ENCODE results near the gene ZNF398.

GRCh38 chr7:149216402-149216801 is 69.1 kb downstream of the ZNF398 start:
- TF ChIP-seq POLR2A (IDR thresholded peaks at IDR 0.05), result no peak
- TF ChIP-seq, protein P1, sequence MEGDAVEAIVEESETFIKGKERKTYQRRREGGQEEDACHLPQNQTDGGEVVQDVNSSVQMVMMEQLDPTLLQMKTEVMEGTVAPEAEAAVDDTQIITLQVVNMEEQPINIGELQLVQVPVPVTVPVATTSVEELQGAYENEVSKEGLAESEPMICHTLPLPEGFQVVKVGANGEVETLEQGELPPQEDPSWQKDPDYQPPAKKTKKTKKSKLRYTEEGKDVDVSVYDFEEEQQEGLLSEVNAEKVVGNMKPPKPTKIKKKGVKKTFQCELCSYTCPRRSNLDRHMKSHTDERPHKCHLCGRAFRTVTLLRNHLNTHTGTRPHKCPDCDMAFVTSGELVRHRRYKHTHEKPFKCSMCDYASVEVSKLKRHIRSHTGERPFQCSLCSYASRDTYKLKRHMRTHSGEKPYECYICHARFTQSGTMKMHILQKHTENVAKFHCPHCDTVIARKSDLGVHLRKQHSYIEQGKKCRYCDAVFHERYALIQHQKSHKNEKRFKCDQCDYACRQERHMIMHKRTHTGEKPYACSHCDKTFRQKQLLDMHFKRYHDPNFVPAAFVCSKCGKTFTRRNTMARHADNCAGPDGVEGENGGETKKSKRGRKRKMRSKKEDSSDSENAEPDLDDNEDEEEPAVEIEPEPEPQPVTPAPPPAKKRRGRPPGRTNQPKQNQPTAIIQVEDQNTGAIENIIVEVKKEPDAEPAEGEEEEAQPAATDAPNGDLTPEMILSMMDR (IDR thresholded peaks at IDR 0.05 in 8 of 11, conservative IDR thresholded peaks at IDR 0.05 in 3 of 11), result no peak
- TF ChIP-seq POLR2AphosphoS5 (IDR thresholded peaks at IDR 0.05), result no peak
